ENCODE data around the gene CEACAM19.

DNA sequence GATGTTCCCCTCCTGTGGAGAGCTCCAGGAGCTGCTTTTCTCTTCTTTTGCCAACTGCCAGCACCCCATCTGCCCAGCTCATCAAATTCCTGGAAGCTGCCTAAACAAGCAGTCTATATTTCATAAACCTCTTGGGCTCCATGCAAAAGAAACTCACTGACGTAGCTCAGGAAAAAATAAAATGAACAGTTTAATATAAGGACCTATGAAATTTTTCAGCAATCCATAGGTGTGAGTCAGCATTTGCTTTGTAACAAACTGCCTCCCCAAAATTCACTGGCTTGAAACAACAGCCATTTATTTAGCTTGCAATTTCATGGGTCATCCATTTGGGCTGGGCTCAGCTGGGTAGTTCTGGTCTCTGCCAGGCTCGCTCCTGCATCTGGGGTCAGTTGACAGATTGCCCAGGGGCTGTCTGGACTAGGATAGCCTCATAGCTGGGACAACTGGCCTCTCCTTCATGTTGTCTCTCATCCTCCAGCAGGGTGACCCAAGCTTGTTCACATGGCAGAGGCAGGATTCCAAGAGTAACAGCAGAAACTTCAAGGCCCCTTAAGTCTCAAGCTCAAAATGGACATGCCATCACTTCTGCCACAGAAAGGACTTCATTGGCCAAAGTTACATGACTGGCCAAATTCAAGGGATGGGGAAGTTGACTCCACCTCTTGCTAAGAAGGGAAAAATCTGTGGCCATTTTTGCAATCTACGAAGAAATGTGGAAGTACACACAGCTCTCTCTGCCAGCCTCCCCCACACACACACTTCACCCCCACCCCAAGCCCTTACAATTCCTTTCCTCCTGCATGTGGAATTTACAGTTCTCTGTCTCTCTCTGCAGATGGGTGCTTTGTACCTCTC is 35.5 kb upstream of the CEACAM19 start:
- no peak for TF ChIP-seq GATA2 (IDR thresholded peaks at IDR 0.05; ENCODE audit: low read depth, low read length)
- TF ChIP-seq GATA3 (IDR thresholded peaks at IDR 0.05; ENCODE audit: low read depth, low read length), result no peak

All from SH-SY5Y (cell line).